ENCODE measurements around the gene C9orf50. TPM values are rescaled to one million over a fixed set of nuclear protein-coding genes. Genes with fewer than 3 reads are reported as not detected.

The C9orf50 gene
- total RNA-seq, 1 experiment from 2014 or later, result not detected

GRCh38 chr9:129661029-129661428, 40.1 kb upstream of the C9orf50 start:
- Mint-ChIP-seq H3K4me3 (ENCODE audit: unreplicated experiment) (no peak overlapping the region), H3K4me1 (ENCODE audit: low read depth, unreplicated experiment) (no peaks in the 10 kb centered on the region), H3K36me3 (ENCODE audit: insufficient read depth, unreplicated experiment) (no peaks in the 10 kb centered on the region), H3K27me3 (ENCODE audit: insufficient read depth, unreplicated experiment) (peaks cover 8% of the 10 kb centered on the region), H3K9me3 (ENCODE audit: unreplicated experiment) (no peaks in the 10 kb centered on the region), H3K27ac (ENCODE audit: unreplicated experiment) (no peak overlapping the region)
- H3K4me1 ChIP-seq, result no peaks in the 10 kb centered on the region
- intact Hi-C loops (cut with micrococcal nuclease; ENCODE audit: unreplicated experiment), result no loop called here
- DNase-seq, result no peak
- H3K9me3 ChIP-seq, result no peaks in the 10 kb centered on the region
- ChIA-PET POLR2A (no interaction called here), CTCF (no interaction called here)
- BruUV-seq (replicated peaks), result no TSS peak
- no peak for TF ChIP-seq CTCF (IDR thresholded peaks at IDR 0.05; ENCODE audit: insufficient read depth in 1 of 2, low read depth in 1 of 2, low read length in 1 of 2, severe bottlenecking in 1 of 2, unreplicated experiment in 1 of 2)
- no peak overlapping the region for H3K4me3 ChIP-seq (ENCODE audit: low read depth, low read length)
- H3K36me3 ChIP-seq (ENCODE audit: control insufficient read depth, insufficient read depth, low read length), result no peaks in the 10 kb centered on the region
- H3K27me3 ChIP-seq (replicated peaks; ENCODE audit: control insufficient read depth, insufficient read depth, low read length), result no peaks in the 10 kb centered on the region

- H3K4me3 ChIP-seq (ENCODE audit: low read depth, low read length), result no peak overlapping the region
- Mint-ChIP-seq H3K27me3 (ENCODE audit: insufficient read depth, unreplicated experiment) (peaks cover 2% of the 10 kb centered on the region), H3K9me3 (ENCODE audit: unreplicated experiment) (no peaks in the 10 kb centered on the region), H3K36me3 (ENCODE audit: insufficient read depth, unreplicated experiment) (no peaks in the 10 kb centered on the region), H3K4me3 (ENCODE audit: unreplicated experiment) (no peak overlapping the region), H3K27ac (ENCODE audit: unreplicated experiment) (no peak overlapping the region), H3K4me1 (ENCODE audit: low read depth, unreplicated experiment) (no peaks in the 10 kb centered on the region)
- H3K36me3 ChIP-seq (ENCODE audit: control insufficient read depth, insufficient read depth, low read length), result no peaks in the 10 kb centered on the region
- ChIA-PET POLR2A (no interaction called here), CTCF (interaction anchor here (0.6 kb wide), 2 partner anchors 127 to 625 kb away, joined by 3 to 4 read pairs; no protein-coding TSS in a partner anchor)
- DNase-seq, result no peak
- intact Hi-C loops (cut with micrococcal nuclease; ENCODE audit: unreplicated experiment), result no loop called here
- no peaks in the 10 kb centered on the region for H3K4me1 ChIP-seq
- H3K9me3 ChIP-seq, result no peaks in the 10 kb centered on the region
- no peaks in the 10 kb centered on the region for H3K27me3 ChIP-seq (replicated peaks; ENCODE audit: control insufficient read depth, insufficient read depth, low read length)
- no TSS peak for BruUV-seq (replicated peaks)
- no peak for TF ChIP-seq CTCF (IDR thresholded peaks at IDR 0.05; ENCODE audit: insufficient read depth in 1 of 2, low read depth in 1 of 2, low read length in 1 of 2, severe bottlenecking in 1 of 2, unreplicated experiment in 1 of 2)
Measured at GRCh38 chr9:129656795-129657390, 36.0 kb upstream of the C9orf50 start.

GRCh38 chr9:129655696-129656095, 34.8 kb upstream of the C9orf50 start:
- H3K36me3 ChIP-seq (ENCODE audit: control insufficient read depth, insufficient read depth, low read length), result no peaks in the 10 kb centered on the region
- H3K27me3 Mint-ChIP-seq (ENCODE audit: insufficient read depth, unreplicated experiment), result peaks cover 2% of the 10 kb centered on the region
- no peaks in the 10 kb centered on the region for H3K9me3 ChIP-seq
- no peaks in the 10 kb centered on the region for H3K36me3 Mint-ChIP-seq (ENCODE audit: insufficient read depth, unreplicated experiment)
- BruUV-seq (replicated peaks), result no TSS peak
- no peak for TF ChIP-seq CTCF (IDR thresholded peaks at IDR 0.05; ENCODE audit: insufficient read depth in 1 of 2, low read depth in 1 of 2, low read length in 1 of 2, severe bottlenecking in 1 of 2, unreplicated experiment in 1 of 2)
- no peaks in the 10 kb centered on the region for H3K4me1 ChIP-seq
- DNase-seq, result no peak
- H3K4me3 ChIP-seq (ENCODE audit: low read depth, low read length), result no peak overlapping the region
- CTCF ChIA-PET, result no interaction called here
- intact Hi-C loops (cut with micrococcal nuclease; ENCODE audit: unreplicated experiment), result no loop called here
- H3K27ac Mint-ChIP-seq (ENCODE audit: unreplicated experiment), result no peak overlapping the region
- H3K27me3 ChIP-seq (replicated peaks; ENCODE audit: control insufficient read depth, insufficient read depth, low read length), result no peaks in the 10 kb centered on the region
- POLR2A ChIA-PET, result no interaction called here
- H3K9me3 Mint-ChIP-seq (ENCODE audit: unreplicated experiment), result no peaks in the 10 kb centered on the region
- H3K4me1 Mint-ChIP-seq (ENCODE audit: low read depth, unreplicated experiment), result no peaks in the 10 kb centered on the region
- no peak overlapping the region for H3K4me3 Mint-ChIP-seq (ENCODE audit: unreplicated experiment)
